Chondrocyte (in vitro differentiated cells): ENCODE measurements around the gene ZNF441. TPM values are rescaled to one million over a fixed set of nuclear protein-coding genes. Genes with fewer than 3 reads are reported as not detected.

ENCODE experiments used
- DNase-seq: peaks from one replicate; pipeline ENCODE4 v3.0.0; 2021; ENCODE audit warnings: mixed read lengths, low spot score
- H3K27ac Mint-ChIP-seq: one replicate; pipeline ENCODE4 v1.8.0; 2021; ENCODE audit warnings: mild to moderate bottlenecking, moderate library complexity, mixed read lengths; ENCODE audit not compliant: unreplicated experiment
- H3K27me3 Mint-ChIP-seq: 2 replicates; pipeline ENCODE4 v1.8.0; 2021; ENCODE audit warnings: low read depth, mixed read lengths
- H3K36me3 Mint-ChIP-seq: 2 replicates; pipeline ENCODE4 v1.8.0; 2021; ENCODE audit warnings: low read depth, mixed read lengths
- H3K4me1 Mint-ChIP-seq: 2 replicates; pipeline ENCODE4 v1.8.0; 2021; ENCODE audit warnings: low read depth, mild to moderate bottlenecking, mixed read lengths
- H3K4me3 Mint-ChIP-seq: one replicate; pipeline ENCODE4 v1.8.0; 2021; ENCODE audit warnings: mild to moderate bottlenecking, moderate library complexity, mixed read lengths; ENCODE audit not compliant: unreplicated experiment
- H3K9me3 Mint-ChIP-seq: 2 replicates; pipeline ENCODE4 v1.8.0; 2021; ENCODE audit warnings: low read depth, mixed read lengths
- total RNA-seq: library from RNA; stranded (reverse); gene quantifications from 3 replicates; pipeline ENCODE4 v1.2.1, GENCODE V29; 2021
- TF ChIP-seq, protein P1 (sequence below): fragments of 200-600 bp; sonication (generic); IDR thresholded peaks from 2 replicates; pipeline ENCODE4 v1.5.0; 2021; ENCODE audit warnings: antibody characterized with exemption, mild to moderate bottlenecking, moderate library complexity

The ZNF441 gene
- total RNA-seq, 1 donor from 2014 or later, result 5.6 TPM

GRCh38 chr19:11780431-11781020, 13.7 kb downstream of the ZNF441 start:
- TF ChIP-seq, protein P1, sequence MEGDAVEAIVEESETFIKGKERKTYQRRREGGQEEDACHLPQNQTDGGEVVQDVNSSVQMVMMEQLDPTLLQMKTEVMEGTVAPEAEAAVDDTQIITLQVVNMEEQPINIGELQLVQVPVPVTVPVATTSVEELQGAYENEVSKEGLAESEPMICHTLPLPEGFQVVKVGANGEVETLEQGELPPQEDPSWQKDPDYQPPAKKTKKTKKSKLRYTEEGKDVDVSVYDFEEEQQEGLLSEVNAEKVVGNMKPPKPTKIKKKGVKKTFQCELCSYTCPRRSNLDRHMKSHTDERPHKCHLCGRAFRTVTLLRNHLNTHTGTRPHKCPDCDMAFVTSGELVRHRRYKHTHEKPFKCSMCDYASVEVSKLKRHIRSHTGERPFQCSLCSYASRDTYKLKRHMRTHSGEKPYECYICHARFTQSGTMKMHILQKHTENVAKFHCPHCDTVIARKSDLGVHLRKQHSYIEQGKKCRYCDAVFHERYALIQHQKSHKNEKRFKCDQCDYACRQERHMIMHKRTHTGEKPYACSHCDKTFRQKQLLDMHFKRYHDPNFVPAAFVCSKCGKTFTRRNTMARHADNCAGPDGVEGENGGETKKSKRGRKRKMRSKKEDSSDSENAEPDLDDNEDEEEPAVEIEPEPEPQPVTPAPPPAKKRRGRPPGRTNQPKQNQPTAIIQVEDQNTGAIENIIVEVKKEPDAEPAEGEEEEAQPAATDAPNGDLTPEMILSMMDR, result no peak
- H3K27me3 Mint-ChIP-seq, result no peaks in the 10 kb centered on the region
- peaks cover 70% of the 10 kb centered on the region for H3K9me3 Mint-ChIP-seq
- H3K4me3 Mint-ChIP-seq, result no peak overlapping the region
- H3K36me3 Mint-ChIP-seq, result peaks cover 75% of the 10 kb centered on the region
- DNase-seq, result no peak
- no peak overlapping the region for H3K27ac Mint-ChIP-seq
- no peaks in the 10 kb centered on the region for H3K4me1 Mint-ChIP-seq

- TF ChIP-seq, protein P1, result no peak
- peaks cover 67% of the 10 kb centered on the region for H3K9me3 Mint-ChIP-seq
- no peak overlapping the region for H3K27ac Mint-ChIP-seq
- H3K4me1 Mint-ChIP-seq, result no peaks in the 10 kb centered on the region
- no peaks in the 10 kb centered on the region for H3K27me3 Mint-ChIP-seq
- DNase-seq, result no peak
- no peak overlapping the region for H3K4me3 Mint-ChIP-seq
- peaks cover 75% of the 10 kb centered on the region for H3K36me3 Mint-ChIP-seq
Measured at GRCh38 chr19:11781295-11782057, 14.7 kb downstream of the ZNF441 start.

- no peaks in the 10 kb centered on the region for H3K27me3 Mint-ChIP-seq
- no peak overlapping the region for H3K4me3 Mint-ChIP-seq
- DNase-seq, result no peak
- H3K27ac Mint-ChIP-seq, result no peak overlapping the region
- H3K9me3 Mint-ChIP-seq, result peaks cover 68% of the 10 kb centered on the region
- TF ChIP-seq, protein P1, result no peak
- H3K36me3 Mint-ChIP-seq, result peaks cover 66% of the 10 kb centered on the region
- H3K4me1 Mint-ChIP-seq, result no peaks in the 10 kb centered on the region
Measured at GRCh38 chr19:11783767-11784166, 17.0 kb downstream of the ZNF441 start.

DNA sequence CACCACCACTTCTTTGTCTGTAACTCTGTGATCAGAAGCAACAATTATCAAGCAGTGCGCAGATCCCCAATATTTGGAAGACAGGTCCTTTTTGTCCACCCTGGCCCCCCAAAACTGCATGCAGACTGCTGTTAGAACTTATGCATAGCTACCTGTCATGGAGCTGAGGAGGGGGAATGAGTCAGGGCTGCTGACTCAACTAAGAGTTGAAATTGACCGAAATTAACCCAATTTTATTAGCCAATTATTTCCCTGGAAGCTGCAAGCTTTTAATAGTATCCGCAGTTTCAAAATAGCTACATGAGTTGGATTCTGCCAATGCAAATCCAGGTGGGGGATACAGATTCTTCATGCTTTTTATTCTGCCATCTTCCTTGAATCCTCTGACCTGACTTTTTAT, 17.6 kb downstream of the ZNF441 start:
- H3K36me3 Mint-ChIP-seq, result peaks cover 65% of the 10 kb centered on the region
- H3K4me1 Mint-ChIP-seq, result no peaks in the 10 kb centered on the region
- H3K9me3 Mint-ChIP-seq, result peaks cover 71% of the 10 kb centered on the region

DNA sequence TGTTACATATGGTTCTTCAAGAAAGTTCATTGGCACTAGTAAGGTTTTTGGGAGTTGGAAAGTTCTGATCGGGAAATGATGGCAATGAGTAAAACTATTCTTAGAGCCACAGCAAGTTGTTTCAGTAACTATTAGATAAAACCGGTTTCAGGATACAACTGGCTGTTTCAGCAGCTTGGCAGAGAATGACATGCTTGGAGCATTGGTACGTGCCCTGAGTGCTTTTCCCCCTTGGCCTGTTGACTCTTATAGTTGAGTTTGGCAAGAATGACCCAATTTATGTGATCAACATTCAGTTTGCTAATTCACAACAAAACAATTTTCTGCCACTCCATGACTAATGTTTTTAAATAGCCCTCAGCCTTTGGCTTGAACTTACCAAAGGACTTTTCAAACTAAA, 20.7 kb downstream of the ZNF441 start:
- peaks cover 46% of the 10 kb centered on the region for H3K36me3 Mint-ChIP-seq
- no peak overlapping the region for H3K4me3 Mint-ChIP-seq
- H3K9me3 Mint-ChIP-seq, result peaks cover 74% of the 10 kb centered on the region
- TF ChIP-seq, protein P1, result no peak
- no peaks in the 10 kb centered on the region for H3K27me3 Mint-ChIP-seq
- H3K4me1 Mint-ChIP-seq, result no peaks in the 10 kb centered on the region
- DNase-seq, result no peak
- no peak overlapping the region for H3K27ac Mint-ChIP-seq

More for the DNA sequence above, 17.6 kb downstream of the ZNF441 start:
- no peak for DNase-seq
- no peak overlapping the region for H3K27ac Mint-ChIP-seq
- no peaks in the 10 kb centered on the region for H3K27me3 Mint-ChIP-seq
- H3K4me3 Mint-ChIP-seq, result no peak overlapping the region
- TF ChIP-seq, protein P1, result no peak
